Right atrium auricular region (tissue), 2 donors: ENCODE results near the gene CLEC16A. TPM values are rescaled to one million over a fixed set of nuclear protein-coding genes. Genes with fewer than 3 reads are reported as not detected.
A peak's percentile ranks its signal among the peaks of the same experiment; 100 is the strongest.

ENCODE experiments used
- DNase-seq: peaks from one replicate; pipeline ENCODE4 v3.0.0-alpha.2; 2019; ENCODE audit warnings: low spot score
- H3K27ac ChIP-seq, 2 donors: fragments of 200-600 bp; sonication (generic); 1 replicate in 1 of 2; 2 replicates in 1 of 2; pipeline ENCODE4 v1.5.1; 2016 to 2019
- H3K27me3 ChIP-seq, 2 donors: fragments of 200-600 bp; sonication (generic); one replicate each; pipeline versions ENCODE4 v1.5.1 to v1.6.0; 2017 to 2019
- H3K36me3 ChIP-seq: fragments of 200-600 bp; sonication (generic); one replicate; pipeline ENCODE4 v1.5.1; 2016
- H3K4me1 ChIP-seq, 2 donors: fragments of 200-600 bp; sonication (generic); one replicate each; pipeline versions ENCODE4 v1.5.1 to v1.6.0; 2017 to 2019
- H3K4me3 ChIP-seq, 2 donors: fragments of 200-600 bp; sonication (generic); 1 replicate in 1 of 2; 2 replicates in 1 of 2; pipeline ENCODE4 v1.5.1; 2017 to 2019; ENCODE audit warnings: mild to moderate bottlenecking in 1 of 2, moderate library complexity in 1 of 2
- H3K9me3 ChIP-seq, 2 donors: fragments of 200-600 bp; sonication (generic); one replicate each; pipeline ENCODE4 v1.5.1; 2019
- total RNA-seq, 2 donors: library from RNA; depleted of rRNA; stranded (reverse); fragments of >200 nt; gene quantifications; one replicate each; pipeline ENCODE4 v1.1.0, GENCODE V29; 2016
- TF ChIP-seq, protein P1 (sequence below), 2 donors: fragments of 200-600 bp; sonication (generic); IDR thresholded peaks; one replicate each; pipeline ENCODE4 v1.5.1; 2019; ENCODE audit warnings: antibody characterized with exemption in 2 of 2

Gene CLEC16A
- total RNA-seq, 2 donors from 2014 or later: 24.1 to 49.0 TPM

GRCh38 chr16:10957771-10958482 is 13.6 kb downstream of the CLEC16A start:
- Histone ChIP-seq H3K9me3 (no peaks in the 10 kb centered on the region), H3K4me1 (peaks cover 0 to 18% of the 10 kb centered on the region in 2 donors), H3K27ac (no peak overlapping the region), H3K27me3 (no peaks in the 10 kb centered on the region), H3K4me3 (no peak overlapping the region), H3K36me3 (peaks cover 18% of the 10 kb centered on the region)
- no peak for DNase-seq
- TF ChIP-seq, protein P1, sequence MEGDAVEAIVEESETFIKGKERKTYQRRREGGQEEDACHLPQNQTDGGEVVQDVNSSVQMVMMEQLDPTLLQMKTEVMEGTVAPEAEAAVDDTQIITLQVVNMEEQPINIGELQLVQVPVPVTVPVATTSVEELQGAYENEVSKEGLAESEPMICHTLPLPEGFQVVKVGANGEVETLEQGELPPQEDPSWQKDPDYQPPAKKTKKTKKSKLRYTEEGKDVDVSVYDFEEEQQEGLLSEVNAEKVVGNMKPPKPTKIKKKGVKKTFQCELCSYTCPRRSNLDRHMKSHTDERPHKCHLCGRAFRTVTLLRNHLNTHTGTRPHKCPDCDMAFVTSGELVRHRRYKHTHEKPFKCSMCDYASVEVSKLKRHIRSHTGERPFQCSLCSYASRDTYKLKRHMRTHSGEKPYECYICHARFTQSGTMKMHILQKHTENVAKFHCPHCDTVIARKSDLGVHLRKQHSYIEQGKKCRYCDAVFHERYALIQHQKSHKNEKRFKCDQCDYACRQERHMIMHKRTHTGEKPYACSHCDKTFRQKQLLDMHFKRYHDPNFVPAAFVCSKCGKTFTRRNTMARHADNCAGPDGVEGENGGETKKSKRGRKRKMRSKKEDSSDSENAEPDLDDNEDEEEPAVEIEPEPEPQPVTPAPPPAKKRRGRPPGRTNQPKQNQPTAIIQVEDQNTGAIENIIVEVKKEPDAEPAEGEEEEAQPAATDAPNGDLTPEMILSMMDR (IDR thresholded peaks at IDR 0.05): no peak

- Histone ChIP-seq H3K27ac (no peak overlapping the region), H3K27me3 (no peaks in the 10 kb centered on the region), H3K9me3 (no peaks in the 10 kb centered on the region), H3K36me3 (peaks cover 25% of the 10 kb centered on the region), H3K4me1 (peaks cover 0 to 15% of the 10 kb centered on the region in 2 donors), H3K4me3 (no peak overlapping the region)
- TF ChIP-seq, protein P1 (IDR thresholded peaks at IDR 0.05): no peak
- no peak for DNase-seq
Observed at GRCh38 chr16:10959161-10959560, 14.8 kb downstream of the CLEC16A start.

- peaks cover 0 to 14% of the 10 kb centered on the region in 2 donors for H3K4me1 ChIP-seq
- no peak overlapping the region for H3K4me3 ChIP-seq
- H3K27me3 ChIP-seq: no peaks in the 10 kb centered on the region
- peaks cover 25% of the 10 kb centered on the region for H3K36me3 ChIP-seq
- peak overlapping the region; percentile 66 to 83 for H3K27ac ChIP-seq
- peak; percentile 86 for DNase-seq
- TF ChIP-seq, protein P1 (IDR thresholded peaks at IDR 0.05): no peak
- no peaks in the 10 kb centered on the region for H3K9me3 ChIP-seq
Observed at GRCh38 chr16:10961231-10961630, 16.9 kb downstream of the CLEC16A start.

DNA sequence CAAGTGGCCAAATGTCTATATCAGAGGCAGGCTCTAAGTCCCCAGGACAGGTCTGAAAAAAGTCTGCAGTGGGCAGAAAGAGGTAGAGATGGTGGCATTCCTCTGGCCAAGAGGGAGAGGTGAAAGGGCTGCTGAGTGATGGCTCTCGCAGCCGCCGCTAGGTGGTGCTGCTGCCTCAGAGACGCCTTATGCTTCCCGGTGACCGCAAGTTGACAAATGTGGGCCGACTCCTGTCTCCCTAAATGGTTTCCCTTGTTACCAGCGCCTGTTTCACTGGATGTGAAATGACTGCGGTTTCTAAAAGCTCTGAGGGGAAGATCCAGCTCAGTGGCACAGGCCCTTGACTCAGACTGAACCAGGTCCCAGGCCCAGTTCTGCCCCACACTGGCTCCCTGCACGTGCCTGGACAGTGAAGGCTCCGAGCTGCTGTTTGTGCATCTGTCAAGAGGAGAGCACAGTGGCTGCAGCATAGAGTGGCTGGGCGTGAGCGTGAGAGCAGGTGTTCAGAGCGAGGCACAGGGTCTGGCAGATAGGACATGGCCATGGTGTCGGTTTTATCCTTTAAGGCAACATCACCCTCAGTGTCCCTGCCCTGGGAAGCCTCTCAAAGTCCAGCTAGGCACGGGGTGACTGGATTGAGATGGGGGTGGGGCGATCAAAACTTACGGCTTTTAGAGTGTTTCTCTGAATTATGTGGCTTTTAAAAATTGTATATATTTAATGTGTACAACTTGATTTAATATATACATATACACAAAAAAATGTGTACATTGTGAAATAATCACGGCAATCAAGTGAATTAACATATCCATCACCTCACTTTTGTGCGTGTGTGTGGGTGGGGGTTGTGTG is 19.9 kb downstream of the CLEC16A start:
- peak; percentile 85 for DNase-seq
- H3K27ac ChIP-seq: peak overlapping the region; percentile 22 to 55
- no peak overlapping the region for H3K4me3 ChIP-seq
- no peaks in the 10 kb centered on the region for H3K27me3 ChIP-seq
- peaks cover 14% of the 10 kb centered on the region for H3K36me3 ChIP-seq
- TF ChIP-seq, protein P1 (IDR thresholded peaks at IDR 0.05): peak; percentile 94 to 96
- H3K4me1 ChIP-seq: peaks cover 0 to 24% of the 10 kb centered on the region in 2 donors
- H3K9me3 ChIP-seq: no peaks in the 10 kb centered on the region

GRCh38 chr16:10964891-10965326 is 20.5 kb downstream of the CLEC16A start:
- Histone ChIP-seq H3K27ac (peak overlapping the region in 1 of 2 donors; percentile 22), H3K4me1 (peaks cover 0 to 24% of the 10 kb centered on the region in 2 donors), H3K36me3 (peaks cover 14% of the 10 kb centered on the region), H3K27me3 (no peaks in the 10 kb centered on the region), H3K4me3 (no peak overlapping the region), H3K9me3 (no peaks in the 10 kb centered on the region)
- DNase-seq: no peak
- TF ChIP-seq, protein P1 (IDR thresholded peaks at IDR 0.05): no peak
